ENCODE measurements around the gene ALDH3A1.

DNA sequence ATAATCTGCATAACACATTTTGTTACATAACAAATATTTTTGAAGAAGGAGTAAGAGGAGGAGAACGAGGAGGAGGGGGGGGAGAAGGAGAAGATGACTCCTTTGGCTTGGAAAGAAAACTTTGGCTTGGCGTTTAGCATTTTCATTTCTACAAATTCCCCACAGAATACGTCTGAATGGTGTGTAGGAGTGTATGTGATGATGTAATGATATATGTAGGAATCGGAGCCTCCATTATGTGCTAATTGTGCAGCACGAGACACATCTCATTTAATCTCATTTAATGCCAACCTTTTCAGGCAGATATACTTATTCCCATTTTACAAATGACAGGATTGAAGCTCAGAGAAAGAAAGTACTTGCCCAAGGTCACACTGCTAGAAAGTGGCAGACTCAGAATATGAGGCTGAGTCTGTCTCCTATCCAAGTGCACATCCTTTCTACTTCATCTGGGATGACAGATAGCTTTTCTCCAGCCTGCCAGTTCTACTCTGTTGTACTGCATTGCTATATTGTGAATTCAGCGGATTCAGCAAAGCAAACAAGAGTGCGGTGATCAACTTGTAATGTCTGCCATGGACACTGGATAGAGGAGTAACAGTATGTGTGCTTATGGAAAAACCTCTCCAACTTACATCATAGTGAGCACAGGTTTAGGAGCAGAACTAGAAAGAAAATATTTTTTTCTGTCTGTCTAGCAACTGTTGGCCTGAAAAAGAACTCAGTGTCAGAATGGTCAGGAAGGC is 21.3 kb downstream of the ALDH3A1 start:
- TF ChIP-seq, protein P1, sequence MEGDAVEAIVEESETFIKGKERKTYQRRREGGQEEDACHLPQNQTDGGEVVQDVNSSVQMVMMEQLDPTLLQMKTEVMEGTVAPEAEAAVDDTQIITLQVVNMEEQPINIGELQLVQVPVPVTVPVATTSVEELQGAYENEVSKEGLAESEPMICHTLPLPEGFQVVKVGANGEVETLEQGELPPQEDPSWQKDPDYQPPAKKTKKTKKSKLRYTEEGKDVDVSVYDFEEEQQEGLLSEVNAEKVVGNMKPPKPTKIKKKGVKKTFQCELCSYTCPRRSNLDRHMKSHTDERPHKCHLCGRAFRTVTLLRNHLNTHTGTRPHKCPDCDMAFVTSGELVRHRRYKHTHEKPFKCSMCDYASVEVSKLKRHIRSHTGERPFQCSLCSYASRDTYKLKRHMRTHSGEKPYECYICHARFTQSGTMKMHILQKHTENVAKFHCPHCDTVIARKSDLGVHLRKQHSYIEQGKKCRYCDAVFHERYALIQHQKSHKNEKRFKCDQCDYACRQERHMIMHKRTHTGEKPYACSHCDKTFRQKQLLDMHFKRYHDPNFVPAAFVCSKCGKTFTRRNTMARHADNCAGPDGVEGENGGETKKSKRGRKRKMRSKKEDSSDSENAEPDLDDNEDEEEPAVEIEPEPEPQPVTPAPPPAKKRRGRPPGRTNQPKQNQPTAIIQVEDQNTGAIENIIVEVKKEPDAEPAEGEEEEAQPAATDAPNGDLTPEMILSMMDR (IDR thresholded peaks at IDR 0.05 in 8 of 11, conservative IDR thresholded peaks at IDR 0.05 in 3 of 11), result no peak
- TF ChIP-seq POLR2A (IDR thresholded peaks at IDR 0.05), result peak in 1 of 3 donors; percentile 0

All from spleen (tissue), 7 donors.